ENCODE results near the gene PRPF6. TPM values are rescaled to one million over a fixed set of nuclear protein-coding genes. Genes with fewer than 3 reads are reported as not detected.
A peak's percentile ranks its signal among the peaks of the same experiment; 100 is the strongest.

Gene PRPF6
- total RNA-seq, 4 donors from 2014 or later = 34.7 to 43.8 (median 40.2) TPM

DNA sequence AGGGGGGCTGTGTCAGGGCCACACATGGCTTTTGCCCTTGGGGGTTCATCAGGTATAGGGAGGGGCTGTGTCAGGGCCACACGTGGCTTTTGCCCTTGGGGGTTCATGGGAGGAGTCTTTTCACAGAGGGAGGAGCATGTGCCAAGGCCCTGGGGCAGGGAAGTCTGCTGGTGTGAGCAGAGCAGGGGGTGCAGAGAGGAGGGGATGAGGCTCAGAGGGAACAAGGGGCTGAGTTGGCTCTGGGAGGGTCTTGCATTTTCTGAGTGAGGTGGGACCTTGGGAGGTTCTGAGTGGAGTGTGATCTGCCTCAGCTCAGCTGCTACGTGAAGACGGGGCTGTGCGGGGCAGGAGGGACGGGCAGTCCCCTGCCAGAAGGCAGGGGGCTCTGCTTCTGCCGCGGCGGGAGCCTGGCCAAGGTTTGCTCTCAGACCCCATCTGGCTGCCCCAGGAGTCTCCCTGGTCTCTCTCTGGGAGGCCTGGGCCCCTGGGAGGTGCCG is 74.5 kb downstream of the PRPF6 start:
- no peak for DNase-seq (ENCODE audit: low spot score)
- TF ChIP-seq, protein P1, sequence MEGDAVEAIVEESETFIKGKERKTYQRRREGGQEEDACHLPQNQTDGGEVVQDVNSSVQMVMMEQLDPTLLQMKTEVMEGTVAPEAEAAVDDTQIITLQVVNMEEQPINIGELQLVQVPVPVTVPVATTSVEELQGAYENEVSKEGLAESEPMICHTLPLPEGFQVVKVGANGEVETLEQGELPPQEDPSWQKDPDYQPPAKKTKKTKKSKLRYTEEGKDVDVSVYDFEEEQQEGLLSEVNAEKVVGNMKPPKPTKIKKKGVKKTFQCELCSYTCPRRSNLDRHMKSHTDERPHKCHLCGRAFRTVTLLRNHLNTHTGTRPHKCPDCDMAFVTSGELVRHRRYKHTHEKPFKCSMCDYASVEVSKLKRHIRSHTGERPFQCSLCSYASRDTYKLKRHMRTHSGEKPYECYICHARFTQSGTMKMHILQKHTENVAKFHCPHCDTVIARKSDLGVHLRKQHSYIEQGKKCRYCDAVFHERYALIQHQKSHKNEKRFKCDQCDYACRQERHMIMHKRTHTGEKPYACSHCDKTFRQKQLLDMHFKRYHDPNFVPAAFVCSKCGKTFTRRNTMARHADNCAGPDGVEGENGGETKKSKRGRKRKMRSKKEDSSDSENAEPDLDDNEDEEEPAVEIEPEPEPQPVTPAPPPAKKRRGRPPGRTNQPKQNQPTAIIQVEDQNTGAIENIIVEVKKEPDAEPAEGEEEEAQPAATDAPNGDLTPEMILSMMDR (IDR thresholded peaks at IDR 0.05) = no peak
- ATAC-seq (ENCODE audit: low FRiP score) = no peak

DNA sequence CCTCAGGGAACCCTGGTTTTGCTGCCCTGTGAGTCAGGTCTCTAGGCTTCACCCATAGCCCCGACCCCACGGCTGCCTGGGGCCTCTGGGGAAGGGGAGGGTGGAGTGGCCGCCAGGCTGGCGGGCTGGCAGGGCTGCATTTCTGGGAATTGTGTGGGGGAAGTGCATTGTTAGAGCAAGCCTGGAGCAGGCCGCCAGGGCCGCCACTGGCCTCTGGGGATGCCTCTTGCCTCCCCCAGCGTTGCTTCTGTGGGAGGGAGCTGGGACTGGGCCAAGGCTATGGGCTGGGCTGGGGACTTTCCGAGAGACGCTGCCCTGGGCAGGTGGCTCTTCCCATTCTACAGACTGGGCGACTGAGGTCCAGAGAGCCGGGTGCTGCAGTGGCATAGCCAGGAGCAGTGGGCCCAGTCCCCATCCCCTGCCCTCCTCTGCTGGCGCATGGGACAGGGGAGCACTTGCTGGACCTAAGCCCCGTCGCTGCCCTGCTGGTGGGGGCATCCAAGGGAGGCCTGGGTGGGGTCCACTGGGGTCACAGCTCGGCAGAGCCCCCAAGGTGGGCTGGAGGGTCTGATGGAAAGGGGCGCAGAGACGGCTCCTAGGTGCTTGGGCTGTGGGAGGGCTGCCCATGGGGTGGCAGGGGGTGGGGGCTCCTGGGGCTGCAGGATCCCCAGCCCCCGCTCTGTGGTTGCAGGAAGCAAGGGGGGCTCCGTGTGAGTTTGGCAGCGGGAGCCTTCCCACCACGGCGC is 75.1 kb downstream of the PRPF6 start:
- peak; percentile 7 for ATAC-seq (ENCODE audit: low FRiP score)
- DNase-seq (ENCODE audit: low spot score) = no peak
- TF ChIP-seq, protein P1 (IDR thresholded peaks at IDR 0.05) = no peak

DNA sequence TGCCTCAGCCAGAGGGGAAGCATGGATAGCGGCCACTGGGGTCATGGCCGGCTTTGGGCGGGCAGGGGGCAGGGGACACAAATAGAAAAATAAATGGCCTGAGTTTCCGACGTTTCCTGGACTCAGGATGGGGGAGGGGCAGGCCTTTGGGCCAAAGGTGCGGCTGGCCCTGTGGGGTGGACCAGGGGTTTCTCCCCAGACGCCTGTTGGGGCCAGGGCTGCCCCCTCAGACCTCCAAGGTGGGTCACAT is 75.6 kb downstream of the PRPF6 start:
- DNase-seq (ENCODE audit: low spot score) (no peak), ATAC-seq (ENCODE audit: low FRiP score) (no peak)
- TF ChIP-seq, protein P1 (IDR thresholded peaks at IDR 0.05) = no peak

DNA sequence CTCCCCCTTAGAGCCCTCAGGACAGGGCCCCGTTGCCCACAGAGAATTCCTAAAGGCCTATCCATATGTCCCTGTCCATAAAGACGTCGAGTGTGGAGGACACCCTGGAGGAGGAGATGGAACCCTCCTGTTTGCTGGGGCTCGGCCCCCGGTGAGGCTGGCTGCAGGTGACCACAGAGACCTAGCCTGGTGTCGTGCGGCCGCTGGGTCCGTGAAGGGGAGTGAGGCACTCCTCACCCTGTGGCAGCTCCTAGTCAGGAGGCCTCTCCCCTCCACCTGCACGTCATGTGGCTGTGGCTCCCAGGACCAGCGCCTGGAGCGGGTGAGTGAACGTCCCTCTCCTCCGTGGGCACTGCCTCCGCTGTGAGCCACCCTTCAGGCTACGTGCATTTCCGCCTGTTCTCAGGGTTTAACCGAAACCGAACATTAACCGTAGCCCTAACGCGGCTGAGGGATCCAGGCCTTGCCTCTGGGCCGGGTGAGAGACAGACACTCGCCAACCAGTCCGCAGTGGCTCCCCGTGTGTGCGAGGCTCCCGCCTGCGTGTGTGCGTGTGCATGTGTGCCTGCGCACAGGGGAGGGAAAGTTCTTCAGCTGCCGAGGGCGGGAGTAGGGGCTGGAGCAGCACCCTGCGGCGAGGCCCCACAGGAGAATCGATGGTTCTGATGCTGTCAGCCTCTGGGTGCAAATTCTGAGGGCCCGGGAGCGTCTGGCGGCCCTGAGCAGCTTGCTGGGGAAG is 76.1 kb downstream of the PRPF6 start:
- no peak for ATAC-seq (ENCODE audit: low FRiP score)
- DNase-seq (ENCODE audit: low spot score) = no peak

DNA sequence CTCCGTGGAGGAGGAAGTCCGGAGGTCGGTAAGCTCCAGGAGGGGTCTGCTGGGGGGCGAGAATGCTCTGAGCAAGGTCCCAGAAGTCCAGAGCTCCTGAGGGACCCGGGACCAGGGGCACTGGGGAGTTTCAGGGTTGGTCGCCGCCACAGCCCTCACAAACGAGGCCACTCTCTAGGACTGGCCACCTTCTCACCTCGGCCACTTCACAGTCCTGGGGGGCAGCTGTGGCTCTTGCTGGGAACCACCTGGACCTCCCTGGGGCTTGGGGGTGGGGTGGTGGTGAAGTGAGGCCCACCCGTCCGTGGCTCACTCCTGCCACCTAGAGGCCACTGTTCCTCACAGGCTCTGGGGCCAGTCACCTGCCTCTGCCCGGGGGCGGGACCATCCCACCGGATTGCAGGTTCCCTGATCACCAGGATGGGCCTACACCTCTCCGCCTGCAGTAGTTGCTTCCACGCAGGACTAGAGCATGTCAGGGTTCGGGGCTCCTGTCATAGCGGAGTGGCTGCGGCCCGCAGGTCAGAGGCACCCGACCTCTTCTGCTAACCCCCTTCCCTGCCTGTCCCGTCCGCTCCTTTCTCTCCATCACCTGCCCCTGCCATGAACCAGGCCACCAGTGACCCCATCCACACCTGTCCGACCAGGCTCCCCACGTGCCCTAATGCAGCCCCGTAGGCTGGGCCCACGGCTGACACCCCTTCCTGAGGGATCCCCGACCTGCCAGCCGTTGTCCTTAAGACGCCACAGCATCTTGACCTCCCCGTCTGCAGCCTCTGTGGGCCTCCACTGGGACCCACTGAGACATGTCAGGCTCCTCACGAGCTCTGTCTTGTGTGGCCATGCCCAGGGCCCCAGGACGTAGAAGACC is 76.9 kb downstream of the PRPF6 start:
- ATAC-seq (ENCODE audit: low FRiP score) (peak; percentile 63), DNase-seq (ENCODE audit: low spot score) (peak; percentile 81)
- TF ChIP-seq, protein P1 (IDR thresholded peaks at IDR 0.05) = peak in 1 of 3 donors; percentile 23

More for the DNA sequence above, 76.1 kb downstream of the PRPF6 start:
- TF ChIP-seq, protein P1 (IDR thresholded peaks at IDR 0.05) = no peak

DNA sequence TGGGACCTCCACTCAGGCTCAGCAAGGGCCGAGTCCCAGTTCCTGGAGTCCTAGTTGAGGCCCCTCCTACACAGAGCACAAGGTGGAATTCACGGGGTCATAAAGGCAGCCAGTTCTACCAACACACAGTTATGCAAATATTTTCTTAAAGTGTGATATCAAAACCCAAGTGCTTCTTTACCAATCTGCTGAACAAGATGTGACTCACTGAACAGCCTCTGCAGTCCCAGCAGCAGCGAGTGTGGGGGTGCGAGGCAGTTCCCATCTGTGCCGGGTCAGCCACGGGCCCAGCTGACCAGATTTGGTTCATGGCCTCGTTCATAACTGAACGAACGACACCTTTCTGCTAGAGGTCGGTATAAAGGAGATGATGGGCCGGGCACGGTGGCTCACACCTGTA is 77.6 kb downstream of the PRPF6 start:
- TF ChIP-seq, protein P1 (IDR thresholded peaks at IDR 0.05) = no peak
- DNase-seq (ENCODE audit: low spot score) (no peak), ATAC-seq (ENCODE audit: low FRiP score) (no peak)
